ENCODE results near the gene ADCK1. TPM values are rescaled to one million over a fixed set of nuclear protein-coding genes. Genes with fewer than 3 reads are reported as not detected.

The ADCK1 gene
- total and polyA plus RNA-seq, 2 experiments from 2014 or later = 6.7 to 11.2 TPM

DNA sequence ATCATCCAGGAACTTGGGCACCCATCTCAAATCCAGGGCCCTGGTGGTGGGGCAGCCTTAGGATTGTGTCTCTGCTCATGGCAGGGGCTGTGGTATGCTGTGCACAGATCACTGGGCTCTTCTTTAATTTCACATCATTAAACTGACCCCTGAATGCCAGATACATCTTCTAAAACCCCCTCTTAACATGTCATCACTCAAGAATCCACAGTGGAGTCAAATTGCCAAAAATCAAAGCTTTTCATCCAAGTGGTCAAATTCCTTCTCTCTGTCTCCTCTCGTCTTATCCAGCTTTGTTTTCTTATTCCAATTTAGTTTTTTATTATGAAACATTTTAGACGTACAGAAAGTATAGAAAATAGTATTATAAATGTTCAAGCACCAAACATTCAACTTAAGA, 97.5 kb downstream of the ADCK1 start:
- H3K9me2 ChIP-seq (ENCODE audit: insufficient read depth) = no peaks in the 10 kb centered on the region
- H3K27ac ChIP-seq (ENCODE audit: low read depth) = no peak overlapping the region
- no peaks in the 10 kb centered on the region for H3K27me3 ChIP-seq (ENCODE audit: insufficient read depth)
- no peaks in the 10 kb centered on the region for H4K20me1 ChIP-seq (replicated peaks; ENCODE audit: insufficient read depth)
- Mint-ChIP-seq H3K27ac (no peak overlapping the region), H3K4me1 (no peaks in the 10 kb centered on the region), H3K4me3 (no peak overlapping the region), H3K27me3 (ENCODE audit: insufficient read depth, low read depth, poor library complexity) (peaks cover 2% of the 10 kb centered on the region), H3K36me3 (ENCODE audit: low read depth) (no peaks in the 10 kb centered on the region; the same call in 2 of the 3 replicates), H3K9me3 (no peaks in the 10 kb centered on the region)
- H3K4me3 ChIP-seq = no peak overlapping the region
- no peak overlapping the region for H2AFZ ChIP-seq
- DNase-seq (ENCODE audit: low spot score) (no peak), ATAC-seq (no peak)
- no peak overlapping the region for H3K4me2 ChIP-seq
- H3K4me1 ChIP-seq (ENCODE audit: insufficient read depth) = no peaks in the 10 kb centered on the region
- no peaks in the 10 kb centered on the region for H3K79me2 ChIP-seq (replicated peaks; ENCODE audit: insufficient read depth)
- TF ChIP-seq REST (IDR thresholded peaks at IDR 0.05; ENCODE audit: unreplicated experiment) (no peak), NANOG (IDR thresholded peaks at IDR 0.05; ENCODE audit: borderline replicate concordance) (no peak), JUNB (IDR thresholded peaks at IDR 0.05; ENCODE audit: unreplicated experiment) (no peak), EZH2phosphoT487 (IDR thresholded peaks at IDR 0.05; ENCODE audit: unreplicated experiment) (no peak), ZNF114 (CRISPR knock-in tag; IDR thresholded peaks at IDR 0.05) (no peak), CREB1 (CRISPR knock-in tag; IDR thresholded peaks at IDR 0.05; ENCODE audit: low read depth) (no peak), EZH2 (IDR thresholded peaks at IDR 0.05; ENCODE audit: low read depth, unreplicated experiment) (no peak), POLR2AphosphoS5 (IDR thresholded peaks at IDR 0.05; ENCODE audit: low read depth) (no peak), STAT1 (IDR thresholded peaks at IDR 0.05; ENCODE audit: unreplicated experiment) (no peak), CTCF (conservative IDR thresholded peaks at IDR 0.05; ENCODE audit: low read depth in 2 of 2) (no peak), ZNF331 (CRISPR knock-in tag; IDR thresholded peaks at IDR 0.05; ENCODE audit: low read depth) (no peak)
- TF ChIP-seq, protein P1, sequence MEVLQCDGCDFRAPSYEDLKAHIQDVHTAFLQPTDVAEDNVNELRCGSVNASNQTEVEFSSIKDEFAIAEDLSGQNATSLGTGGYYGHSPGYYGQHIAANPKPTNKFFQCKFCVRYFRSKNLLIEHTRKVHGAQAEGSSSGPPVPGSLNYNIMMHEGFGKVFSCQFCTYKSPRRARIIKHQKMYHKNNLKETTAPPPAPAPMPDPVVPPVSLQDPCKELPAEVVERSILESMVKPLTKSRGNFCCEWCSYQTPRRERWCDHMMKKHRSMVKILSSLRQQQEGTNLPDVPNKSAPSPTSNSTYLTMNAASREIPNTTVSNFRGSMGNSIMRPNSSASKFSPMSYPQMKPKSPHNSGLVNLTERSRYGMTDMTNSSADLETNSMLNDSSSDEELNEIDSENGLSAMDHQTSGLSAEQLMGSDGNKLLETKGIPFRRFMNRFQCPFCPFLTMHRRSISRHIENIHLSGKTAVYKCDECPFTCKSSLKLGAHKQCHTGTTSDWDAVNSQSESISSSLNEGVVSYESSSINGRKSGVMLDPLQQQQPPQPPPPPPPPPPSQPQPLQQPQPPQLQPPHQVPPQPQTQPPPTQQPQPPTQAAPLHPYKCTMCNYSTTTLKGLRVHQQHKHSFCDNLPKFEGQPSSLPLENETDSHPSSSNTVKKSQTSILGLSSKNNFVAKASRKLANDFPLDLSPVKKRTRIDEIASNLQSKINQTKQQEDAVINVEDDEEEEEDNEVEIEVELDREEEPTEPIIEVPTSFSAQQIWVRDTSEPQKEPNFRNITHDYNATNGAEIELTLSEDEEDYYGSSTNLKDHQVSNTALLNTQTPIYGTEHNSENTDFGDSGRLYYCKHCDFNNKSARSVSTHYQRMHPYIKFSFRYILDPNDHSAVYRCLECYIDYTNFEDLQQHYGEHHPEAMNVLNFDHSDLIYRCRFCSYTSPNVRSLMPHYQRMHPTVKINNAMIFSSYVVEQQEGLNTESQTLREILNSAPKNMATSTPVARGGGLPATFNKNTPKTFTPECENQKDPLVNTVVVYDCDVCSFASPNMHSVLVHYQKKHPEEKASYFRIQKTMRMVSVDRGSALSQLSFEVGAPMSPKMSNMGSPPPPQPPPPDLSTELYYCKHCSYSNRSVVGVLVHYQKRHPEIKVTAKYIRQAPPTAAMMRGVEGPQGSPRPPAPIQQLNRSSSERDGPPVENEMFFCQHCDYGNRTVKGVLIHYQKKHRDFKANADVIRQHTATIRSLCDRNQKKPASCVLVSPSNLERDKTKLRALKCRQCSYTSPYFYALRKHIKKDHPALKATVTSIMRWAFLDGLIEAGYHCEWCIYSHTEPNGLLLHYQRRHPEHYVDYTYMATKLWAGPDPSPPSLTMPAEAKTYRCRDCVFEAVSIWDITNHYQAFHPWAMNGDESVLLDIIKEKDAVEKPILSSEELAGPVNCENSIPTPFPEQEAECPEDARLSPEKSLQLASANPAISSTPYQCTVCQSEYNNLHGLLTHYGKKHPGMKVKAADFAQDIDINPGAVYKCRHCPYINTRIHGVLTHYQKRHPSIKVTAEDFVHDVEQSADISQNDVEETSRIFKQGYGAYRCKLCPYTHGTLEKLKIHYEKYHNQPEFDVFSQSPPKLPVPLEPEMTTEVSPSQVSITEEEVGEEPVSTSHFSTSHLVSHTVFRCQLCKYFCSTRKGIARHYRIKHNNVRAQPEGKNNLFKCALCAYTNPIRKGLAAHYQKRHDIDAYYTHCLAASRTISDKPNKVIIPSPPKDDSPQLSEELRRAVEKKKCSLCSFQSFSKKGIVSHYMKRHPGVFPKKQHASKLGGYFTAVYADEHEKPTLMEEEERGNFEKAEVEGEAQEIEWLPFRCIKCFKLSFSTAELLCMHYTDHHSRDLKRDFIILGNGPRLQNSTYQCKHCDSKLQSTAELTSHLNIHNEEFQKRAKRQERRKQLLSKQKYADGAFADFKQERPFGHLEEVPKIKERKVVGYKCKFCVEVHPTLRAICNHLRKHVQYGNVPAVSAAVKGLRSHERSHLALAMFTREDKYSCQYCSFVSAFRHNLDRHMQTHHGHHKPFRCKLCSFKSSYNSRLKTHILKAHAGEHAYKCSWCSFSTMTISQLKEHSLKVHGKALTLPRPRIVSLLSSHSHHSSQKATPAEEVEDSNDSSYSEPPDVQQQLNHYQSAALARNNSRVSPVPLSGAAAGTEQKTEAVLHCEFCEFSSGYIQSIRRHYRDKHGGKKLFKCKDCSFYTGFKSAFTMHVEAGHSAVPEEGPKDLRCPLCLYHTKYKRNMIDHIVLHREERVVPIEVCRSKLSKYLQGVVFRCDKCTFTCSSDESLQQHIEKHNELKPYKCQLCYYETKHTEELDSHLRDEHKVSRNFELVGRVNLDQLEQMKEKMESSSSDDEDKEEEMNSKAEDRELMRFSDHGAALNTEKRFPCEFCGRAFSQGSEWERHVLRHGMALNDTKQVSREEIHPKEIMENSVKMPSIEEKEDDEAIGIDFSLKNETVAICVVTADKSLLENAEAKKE (CRISPR knock-in tag; IDR thresholded peaks at IDR 0.05) = no peak
- TF ChIP-seq, protein P2, sequence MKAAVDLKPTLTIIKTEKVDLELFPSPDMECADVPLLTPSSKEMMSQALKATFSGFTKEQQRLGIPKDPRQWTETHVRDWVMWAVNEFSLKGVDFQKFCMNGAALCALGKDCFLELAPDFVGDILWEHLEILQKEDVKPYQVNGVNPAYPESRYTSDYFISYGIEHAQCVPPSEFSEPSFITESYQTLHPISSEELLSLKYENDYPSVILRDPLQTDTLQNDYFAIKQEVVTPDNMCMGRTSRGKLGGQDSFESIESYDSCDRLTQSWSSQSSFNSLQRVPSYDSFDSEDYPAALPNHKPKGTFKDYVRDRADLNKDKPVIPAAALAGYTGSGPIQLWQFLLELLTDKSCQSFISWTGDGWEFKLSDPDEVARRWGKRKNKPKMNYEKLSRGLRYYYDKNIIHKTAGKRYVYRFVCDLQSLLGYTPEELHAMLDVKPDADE (IDR thresholded peaks at IDR 0.05) = no peak
- H3F3A ChIP-seq (replicated peaks; ENCODE audit: low read depth) = no peaks in the 10 kb centered on the region
- H3K36me3 ChIP-seq (ENCODE audit: insufficient read depth) = no peaks in the 10 kb centered on the region
